HG03159 (cell line): ENCODE measurements around the gene NR2F2.

Experiments used
- ATAC-seq: cut with Tn5 transposase; IDR thresholded peaks from one replicate; pipeline ENCODE4 v1.9.1; 2021; ENCODE audit warnings: mild to moderate bottlenecking, moderate library complexity; ENCODE audit not compliant: unreplicated experiment

Gene NR2F2

GRCh38 chr15:96316953-96317629 lies 13.4 kb upstream of the NR2F2 start:
- ATAC-seq: no peak

- ATAC-seq: no peak
Observed at GRCh38 chr15:96320107-96320506, 10.4 kb upstream of the NR2F2 start.

GRCh38 chr15:96320703-96321638 lies 9.5 kb upstream of the NR2F2 start:
- no peak for ATAC-seq

- no peak for ATAC-seq
Observed at GRCh38 chr15:96321639-96322535, 8.6 kb upstream of the NR2F2 start.

GRCh38 chr15:96322536-96323318 lies 7.8 kb upstream of the NR2F2 start:
- ATAC-seq: no peak

GRCh38 chr15:96323319-96324145 lies 7.0 kb upstream of the NR2F2 start:
- no peak for ATAC-seq

- ATAC-seq: no peak
Observed at GRCh38 chr15:96324192-96324895, 6.2 kb upstream of the NR2F2 start.

GRCh38 chr15:96324940-96325540 lies 5.5 kb upstream of the NR2F2 start:
- no peak for ATAC-seq

- no peak for ATAC-seq
Observed at GRCh38 chr15:96325541-96326327, 4.8 kb upstream of the NR2F2 start.

GRCh38 chr15:96326328-96327154 lies 4.0 kb upstream of the NR2F2 start:
- ATAC-seq: no peak

GRCh38 chr15:96327155-96327741 lies 3.3 kb upstream of the NR2F2 start:
- no peak for ATAC-seq

GRCh38 chr15:96328181-96328876 lies 2.2 kb upstream of the NR2F2 start:
- ATAC-seq: no peak

GRCh38 chr15:96328877-96329195 lies 1.7 kb upstream of the NR2F2 start:
- no peak for ATAC-seq

GRCh38 chr15:96329403-96329981 lies 1.0 kb upstream of the NR2F2 start:
- no peak for ATAC-seq

- ATAC-seq: peak; percentile 19
Observed at GRCh38 chr15:96330064-96330449, 443 bp upstream of the NR2F2 start.
